Epithelial cell of esophagus (primary cell): ENCODE measurements around the gene TTYH3.

Experiments used
- DNase-seq: peaks from one replicate; pipeline ENCODE4 v3.0.0; 2010; ENCODE audit warnings: low read depth
- H3K4me3 ChIP-seq: 2 replicates; pipeline ENCODE4 v1.5.1; 2011; ENCODE audit warnings: mild to moderate bottlenecking, low read length, control low read depth
- TF ChIP-seq, protein P1 (sequence below): IDR thresholded peaks from 2 replicates; pipeline ENCODE4 v1.5.1; 2011; ENCODE audit warnings: low read depth, mild to moderate bottlenecking, low read length, control low read depth, inconsistent platforms; ENCODE audit not compliant: insufficient read depth; ENCODE audit errors: missing control alignments

TTYH3 gene

DNA sequence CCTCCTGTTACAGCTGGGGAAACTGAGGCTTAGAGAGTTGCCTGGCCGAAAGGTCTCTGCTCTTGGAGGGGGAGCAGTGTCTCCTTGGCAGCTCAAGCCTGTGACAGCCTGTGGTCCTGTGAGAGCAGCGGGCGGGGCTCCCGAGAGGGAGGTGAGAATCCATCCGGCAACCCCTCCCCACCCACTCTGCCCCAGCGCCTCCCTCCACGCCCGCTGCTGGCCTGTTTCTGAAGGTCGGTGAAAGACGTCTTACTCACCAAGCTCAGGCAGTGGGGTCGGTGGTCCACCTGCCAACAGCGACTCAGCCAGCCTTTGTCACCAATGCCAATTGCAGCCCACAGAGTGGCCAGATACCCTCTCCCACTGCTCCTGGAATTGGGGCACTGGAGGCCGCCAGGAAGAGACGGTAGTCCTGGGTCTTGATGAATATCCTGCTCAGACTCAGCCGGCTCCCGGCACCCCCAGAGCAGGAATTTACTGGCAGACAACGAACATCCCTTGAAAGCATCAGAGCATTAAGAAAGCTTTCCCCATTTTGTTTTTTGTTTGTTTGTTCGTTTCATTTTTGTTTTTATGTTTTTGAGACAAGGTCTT lies 7.4 kb upstream of the TTYH3 start:
- no peak overlapping the region for H3K4me3 ChIP-seq
- TF ChIP-seq, protein P1, sequence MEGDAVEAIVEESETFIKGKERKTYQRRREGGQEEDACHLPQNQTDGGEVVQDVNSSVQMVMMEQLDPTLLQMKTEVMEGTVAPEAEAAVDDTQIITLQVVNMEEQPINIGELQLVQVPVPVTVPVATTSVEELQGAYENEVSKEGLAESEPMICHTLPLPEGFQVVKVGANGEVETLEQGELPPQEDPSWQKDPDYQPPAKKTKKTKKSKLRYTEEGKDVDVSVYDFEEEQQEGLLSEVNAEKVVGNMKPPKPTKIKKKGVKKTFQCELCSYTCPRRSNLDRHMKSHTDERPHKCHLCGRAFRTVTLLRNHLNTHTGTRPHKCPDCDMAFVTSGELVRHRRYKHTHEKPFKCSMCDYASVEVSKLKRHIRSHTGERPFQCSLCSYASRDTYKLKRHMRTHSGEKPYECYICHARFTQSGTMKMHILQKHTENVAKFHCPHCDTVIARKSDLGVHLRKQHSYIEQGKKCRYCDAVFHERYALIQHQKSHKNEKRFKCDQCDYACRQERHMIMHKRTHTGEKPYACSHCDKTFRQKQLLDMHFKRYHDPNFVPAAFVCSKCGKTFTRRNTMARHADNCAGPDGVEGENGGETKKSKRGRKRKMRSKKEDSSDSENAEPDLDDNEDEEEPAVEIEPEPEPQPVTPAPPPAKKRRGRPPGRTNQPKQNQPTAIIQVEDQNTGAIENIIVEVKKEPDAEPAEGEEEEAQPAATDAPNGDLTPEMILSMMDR = no peak
- DNase-seq = no peak

DNA sequence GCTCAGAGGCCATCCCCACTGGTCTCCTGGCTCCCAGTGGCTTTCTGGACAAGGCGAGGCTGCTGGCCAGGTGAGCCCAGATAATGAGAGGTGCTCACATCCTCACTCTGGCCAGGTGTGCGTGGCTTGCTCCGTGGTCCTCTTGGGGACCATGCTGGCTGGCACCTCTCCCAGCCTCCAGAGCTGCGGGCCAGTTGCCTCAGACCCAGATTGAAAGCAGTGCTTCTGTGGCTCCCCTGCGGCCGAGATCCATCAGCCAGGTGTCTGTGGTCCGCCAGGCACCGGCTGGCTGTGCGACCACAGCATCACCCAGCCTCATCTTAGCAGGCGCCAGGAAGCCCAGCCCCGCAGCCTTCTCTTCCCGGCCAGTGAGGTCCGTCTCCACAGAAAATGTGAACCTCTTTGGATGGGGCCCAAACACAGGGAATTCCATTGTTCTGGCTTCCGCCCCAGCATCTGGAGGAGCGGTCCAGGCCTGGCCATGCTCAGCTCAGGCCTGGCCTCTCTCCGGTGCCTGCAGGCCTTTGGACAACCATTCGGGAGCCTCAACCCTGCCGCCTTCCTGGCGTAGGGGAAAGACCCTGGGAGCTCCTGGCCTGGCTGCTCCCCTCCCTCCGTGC lies 5.2 kb upstream of the TTYH3 start:
- H3K4me3 ChIP-seq = no peak overlapping the region
- TF ChIP-seq, protein P1 = no peak
- DNase-seq = no peak

- TF ChIP-seq, protein P1 = no peak
- H3K4me3 ChIP-seq = no peak overlapping the region
- no peak for DNase-seq
Observed at GRCh38 chr7:2627258-2628129, 4.3 kb upstream of the TTYH3 start.

GRCh38 chr7:2628130-2628482 lies 3.7 kb upstream of the TTYH3 start:
- TF ChIP-seq, protein P1 = no peak
- no peak overlapping the region for H3K4me3 ChIP-seq
- DNase-seq = no peak

GRCh38 chr7:2628891-2629290 lies 2.9 kb upstream of the TTYH3 start:
- TF ChIP-seq, protein P1 = no peak
- no peak for DNase-seq
- no peak overlapping the region for H3K4me3 ChIP-seq

DNA sequence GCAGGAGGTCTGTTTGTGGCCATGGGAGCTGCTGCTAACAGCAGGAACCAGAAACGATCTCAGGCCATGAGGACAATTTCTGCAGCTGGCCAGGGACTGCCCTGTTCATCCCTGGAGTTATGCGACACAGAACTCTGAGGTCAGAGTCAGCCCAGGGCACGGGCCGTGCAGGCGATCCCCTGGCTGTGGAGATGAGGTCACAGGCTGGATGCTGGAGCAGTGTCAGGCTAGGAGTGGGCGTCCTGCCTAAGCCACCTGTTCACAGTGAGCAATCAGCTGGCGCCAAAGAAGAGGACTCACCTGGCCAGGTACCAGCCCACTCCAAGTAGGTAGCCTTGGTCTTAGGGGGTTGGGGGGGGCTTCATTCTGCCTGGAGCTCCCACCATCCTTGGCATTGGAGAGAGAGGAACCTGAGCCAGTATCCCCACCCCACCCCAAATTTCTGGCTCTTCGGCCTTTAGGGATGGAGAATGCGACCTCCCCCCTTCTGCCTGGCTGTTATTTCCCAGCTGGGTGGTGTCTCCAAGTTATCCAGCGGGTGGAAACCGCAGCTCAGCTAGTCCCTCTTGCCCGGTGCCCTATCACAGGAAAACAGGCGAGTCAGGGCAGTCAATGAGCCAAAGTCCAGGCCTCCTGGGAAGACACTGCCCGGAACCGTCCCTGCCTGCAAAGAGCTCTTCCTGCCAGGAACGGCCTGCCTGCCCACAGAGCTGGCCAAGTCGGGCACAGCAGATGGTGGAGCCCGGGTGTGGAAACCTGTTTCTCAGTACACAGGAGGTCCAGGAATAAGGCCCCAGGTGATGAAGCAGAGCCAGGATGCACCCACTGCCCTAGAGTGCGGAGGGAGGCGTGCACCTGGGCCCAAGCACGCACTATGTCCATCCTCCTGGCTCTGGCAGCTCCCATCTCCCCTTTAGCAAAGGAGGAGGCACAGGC lies 1.8 kb upstream of the TTYH3 start:
- TF ChIP-seq, protein P1 = no peak
- no peak overlapping the region for H3K4me3 ChIP-seq
- DNase-seq = peak; percentile 52
